Smooth muscle cell (in vitro differentiated cells): Measurements from ENCODE around the gene SLC43A3. TPM values are rescaled to one million over a fixed set of nuclear protein-coding genes. Genes with fewer than 3 reads are reported as not detected.

Experiments used
- DNase-seq: peaks from one replicate; lab custom pipeline; 2025; ENCODE audit not compliant: unreplicated experiment; lab: John Stamatoyannopoulos, UW
- H2AFZ ChIP-seq: fragments of 200-600 bp; sonication (generic); 2 replicates; pipeline ENCODE4 v1.6.0; 2016; ENCODE audit warnings: antibody characterized with exemption, low read depth, mild to moderate bottlenecking
- H3F3A ChIP-seq: fragments of 200-600 bp; sonication (generic); 2 replicates; pipeline ENCODE4 v1.6.0; 2017; ENCODE audit warnings: antibody characterized with exemption, low read depth
- H3K27ac ChIP-seq: fragments of 200-600 bp; sonication (generic); 2 replicates; pipeline ENCODE4 v1.5.1; 2016; ENCODE audit warnings: low read depth, mild to moderate bottlenecking
- H3K27me3 ChIP-seq: fragments of 200-600 bp; sonication (generic); 2 replicates; pipeline ENCODE4 v1.6.1; 2016; ENCODE audit warnings: low read depth, mild to moderate bottlenecking
- H3K36me3 ChIP-seq: fragments of 200-600 bp; sonication (generic); 2 replicates; pipeline ENCODE4 v1.5.1; 2016; ENCODE audit warnings: low read depth
- H3K4me1 ChIP-seq: fragments of 200-600 bp; sonication (generic); 2 replicates; pipeline ENCODE4 v1.5.1; 2016; ENCODE audit warnings: low read depth
- H3K4me2 ChIP-seq: fragments of 200-600 bp; sonication (generic); 2 replicates; pipeline ENCODE4 v1.6.0; 2016; ENCODE audit warnings: mild to moderate bottlenecking
- H3K4me3 ChIP-seq: fragments of 200-600 bp; sonication (generic); 2 replicates; pipeline ENCODE4 v1.5.1; 2016; ENCODE audit warnings: mild to moderate bottlenecking
- H3K79me2 ChIP-seq: fragments of 200-600 bp; sonication (generic); 2 replicates; pipeline ENCODE4 v1.6.0; 2016; ENCODE audit warnings: low read depth, mild to moderate bottlenecking
- H3K9ac ChIP-seq: fragments of 200-600 bp; sonication (generic); 2 replicates; pipeline ENCODE4 v1.6.0; 2016; ENCODE audit warnings: low read depth
- H3K9me3 ChIP-seq: fragments of 200-600 bp; sonication (generic); replicated peaks from 2 replicates; pipeline ENCODE4 v1.5.1; 2016; ENCODE audit warnings: low read depth
- H4K20me1 ChIP-seq: fragments of 200-600 bp; sonication (generic); 2 replicates; pipeline ENCODE4 v1.6.0; 2016; ENCODE audit warnings: low read depth
- WGBS: methylation state at CpG from one replicate; pipeline ENCODE4 v1.1.7; 2016; ENCODE audit warnings: low lambda C conversion rate; 5-methylcytosine and 5-hydroxymethylcytosine counted together
- polyA plus RNA-seq: library from polyadenylated mRNA; unstranded; fragments of >200 nt; fragmentation: Nextera tagmentation; extraction: Ambion mirVana; gene quantifications from 2 replicates; pipeline ENCODE4 v1.2.1, GENCODE V29; 2016
- total RNA-seq: library from RNA; depleted of rRNA; stranded (reverse); fragments of >200 nt; gene quantifications from 2 replicates; pipeline ENCODE4 v1.2.3, GENCODE V29; 2014
- TF ChIP-seq, protein P1 (sequence below): fragments of 200-600 bp; sonication (generic); IDR thresholded peaks from 2 replicates; pipeline ENCODE4 v1.5.1; 2017; ENCODE audit warnings: borderline replicate concordance, mild to moderate bottlenecking, antibody characterized with exemption; ENCODE audit not compliant: insufficient read depth, poor library complexity, severe bottlenecking

Gene SLC43A3
- total RNA-seq (8.0 and 9.3 TPM in 2 replicates), polyA plus RNA-seq (12.8 and 13.5 TPM in 2 replicates)

DNA sequence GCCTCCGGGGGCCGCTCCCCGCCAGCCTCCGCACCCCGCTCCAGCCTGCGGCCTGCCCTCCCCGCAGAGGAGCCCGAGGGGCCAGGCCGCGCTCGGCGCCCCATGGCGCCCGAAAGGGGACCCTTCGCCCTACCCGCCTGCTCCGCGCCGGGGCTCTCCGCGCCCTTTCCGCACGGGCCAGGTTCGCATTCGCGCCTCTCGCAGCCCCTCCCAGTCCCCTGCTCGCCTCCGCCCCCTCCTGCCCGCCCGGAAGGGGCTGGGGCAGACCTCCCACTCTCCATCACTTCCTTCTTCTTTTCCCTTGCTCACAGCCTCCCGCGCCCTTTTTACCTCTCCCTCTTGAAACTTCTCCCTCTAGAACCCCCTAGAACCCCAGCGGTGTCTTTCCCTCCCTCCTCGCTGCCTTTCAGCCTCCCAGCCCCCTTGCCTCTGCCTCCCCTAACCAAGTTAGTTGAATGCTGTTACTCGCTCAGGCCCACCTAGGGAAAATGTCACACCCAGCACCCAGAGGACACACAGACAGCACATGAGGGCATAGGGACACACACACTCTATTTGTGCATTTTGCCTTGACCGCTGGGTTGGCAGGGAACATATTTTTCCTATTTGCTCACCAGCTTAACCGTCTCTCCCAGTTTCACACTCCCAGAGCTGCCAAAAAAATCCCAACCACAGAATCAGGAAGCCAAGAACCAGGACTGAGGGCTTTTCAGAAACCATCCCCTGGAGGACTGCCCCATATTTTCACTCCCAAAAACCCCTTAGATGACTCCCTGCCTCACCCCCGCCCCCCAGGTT lies at the start of gene SLC43A3:
TSS of gene SLC43A3 (minus strand) at position 193 of the 798 bp plus-strand sequence. CDS start 949 bp downstream, outside the sequence.
- Histone ChIP-seq H3K27me3 (peaks cover 3% of the 10 kb centered on the region), H3K4me1 (peaks cover 13% of the 10 kb centered on the region), H3K79me2 (no peaks in the 10 kb centered on the region), H3K36me3 (no peaks in the 10 kb centered on the region), H4K20me1 (no peaks in the 10 kb centered on the region), H2AFZ (peak within 1 kb of the TSS; percentile 61), H3K9me3 (no peaks in the 10 kb centered on the region), H3K4me3 (peak within 1 kb of the TSS; percentile 47), H3K4me2 (peak within 1 kb of the TSS; percentile 88), H3K9ac (peak within 1 kb of the TSS; percentile 18), H3K27ac (peak within 1 kb of the TSS; percentile 59), H3F3A (no peaks in the 10 kb centered on the region)
- TF ChIP-seq, protein P1, sequence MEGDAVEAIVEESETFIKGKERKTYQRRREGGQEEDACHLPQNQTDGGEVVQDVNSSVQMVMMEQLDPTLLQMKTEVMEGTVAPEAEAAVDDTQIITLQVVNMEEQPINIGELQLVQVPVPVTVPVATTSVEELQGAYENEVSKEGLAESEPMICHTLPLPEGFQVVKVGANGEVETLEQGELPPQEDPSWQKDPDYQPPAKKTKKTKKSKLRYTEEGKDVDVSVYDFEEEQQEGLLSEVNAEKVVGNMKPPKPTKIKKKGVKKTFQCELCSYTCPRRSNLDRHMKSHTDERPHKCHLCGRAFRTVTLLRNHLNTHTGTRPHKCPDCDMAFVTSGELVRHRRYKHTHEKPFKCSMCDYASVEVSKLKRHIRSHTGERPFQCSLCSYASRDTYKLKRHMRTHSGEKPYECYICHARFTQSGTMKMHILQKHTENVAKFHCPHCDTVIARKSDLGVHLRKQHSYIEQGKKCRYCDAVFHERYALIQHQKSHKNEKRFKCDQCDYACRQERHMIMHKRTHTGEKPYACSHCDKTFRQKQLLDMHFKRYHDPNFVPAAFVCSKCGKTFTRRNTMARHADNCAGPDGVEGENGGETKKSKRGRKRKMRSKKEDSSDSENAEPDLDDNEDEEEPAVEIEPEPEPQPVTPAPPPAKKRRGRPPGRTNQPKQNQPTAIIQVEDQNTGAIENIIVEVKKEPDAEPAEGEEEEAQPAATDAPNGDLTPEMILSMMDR: no peak
- 8% methylated on average over 32 of the region's 39 CpGs for WGBS
- peak; percentile 7 for DNase-seq

DNA sequence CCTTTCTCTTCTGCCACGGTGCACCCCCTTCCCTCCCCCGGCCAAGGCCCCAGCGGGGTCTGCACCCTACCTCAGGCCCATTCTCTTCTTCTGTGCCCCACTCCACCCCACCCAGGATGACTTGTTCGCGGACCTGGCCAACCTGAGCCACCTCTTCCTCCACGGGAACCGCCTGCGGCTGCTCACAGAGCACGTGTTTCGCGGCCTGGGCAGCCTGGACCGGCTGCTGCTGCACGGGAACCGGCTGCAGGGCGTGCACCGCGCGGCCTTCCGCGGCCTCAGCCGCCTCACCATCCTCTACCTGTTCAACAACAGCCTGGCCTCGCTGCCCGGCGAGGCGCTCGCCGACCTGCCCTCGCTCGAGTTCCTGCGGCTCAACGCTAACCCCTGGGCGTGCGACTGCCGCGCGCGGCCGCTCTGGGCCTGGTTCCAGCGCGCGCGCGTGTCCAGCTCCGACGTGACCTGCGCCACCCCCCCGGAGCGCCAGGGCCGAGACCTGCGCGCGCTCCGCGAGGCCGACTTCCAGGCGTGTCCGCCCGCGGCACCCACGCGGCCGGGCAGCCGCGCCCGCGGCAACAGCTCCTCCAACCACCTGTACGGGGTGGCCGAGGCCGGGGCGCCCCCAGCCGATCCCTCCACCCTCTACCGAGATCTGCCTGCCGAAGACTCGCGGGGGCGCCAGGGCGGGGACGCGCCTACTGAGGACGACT lies 49.3 kb upstream of the SLC43A3 start:
- no peak for DNase-seq
- Histone ChIP-seq H3K9ac (no peak overlapping the region), H3K4me1 (peaks cover 4% of the 10 kb centered on the region), H3K4me2 (peak overlapping the region; percentile 88), H3K4me3 (peak overlapping the region; percentile 46), H3K9me3 (no peaks in the 10 kb centered on the region), H3K36me3 (no peaks in the 10 kb centered on the region), H3K79me2 (no peaks in the 10 kb centered on the region), H2AFZ (no peak overlapping the region), H3F3A (no peaks in the 10 kb centered on the region), H3K27me3 (peaks cover 98% of the 10 kb centered on the region), H4K20me1 (no peaks in the 10 kb centered on the region), H3K27ac (no peak overlapping the region)
- 4% methylated on average over 66 of the region's 80 CpGs for WGBS
- TF ChIP-seq, protein P1: no peak

DNA sequence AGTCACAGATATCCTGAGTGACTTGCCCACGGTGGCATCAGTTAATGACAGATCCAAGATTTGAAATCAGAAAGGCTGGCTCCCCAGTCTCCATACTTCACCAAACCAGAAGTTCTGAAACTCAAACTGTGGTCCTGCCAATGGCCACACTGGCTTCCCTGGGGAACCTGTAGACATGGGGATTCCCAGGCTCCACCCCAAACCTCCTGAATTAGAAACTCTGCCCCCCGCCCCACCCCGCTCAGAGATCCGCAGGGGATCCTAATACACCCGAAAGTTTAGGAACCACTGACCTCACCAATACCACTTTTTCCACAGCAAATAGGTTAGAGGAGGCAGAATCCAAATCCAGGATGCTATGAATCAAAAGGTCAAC lies 48.7 kb upstream of the SLC43A3 start:
- Histone ChIP-seq H3K4me1 (peaks cover 4% of the 10 kb centered on the region), H3K27me3 (peaks cover 98% of the 10 kb centered on the region), H3K36me3 (no peaks in the 10 kb centered on the region), H4K20me1 (no peaks in the 10 kb centered on the region), H2AFZ (no peak overlapping the region), H3K4me2 (peak overlapping the region; percentile 88), H3F3A (no peaks in the 10 kb centered on the region), H3K79me2 (no peaks in the 10 kb centered on the region), H3K4me3 (peak overlapping the region; percentile 46), H3K9me3 (no peaks in the 10 kb centered on the region), H3K9ac (no peak overlapping the region), H3K27ac (no peak overlapping the region)
- 91% methylated on average over 5 of the region's 5 CpGs for WGBS
- TF ChIP-seq, protein P1: no peak
- DNase-seq: no peak
